PC-9 (cell line): ENCODE measurements around the gene GLOD4.

Experiments used
- EZH2 ChIP-seq: fragments of 200-600 bp; sonication (generic); IDR thresholded peaks from 2 replicates; pipeline ENCODE4 v1.8.0; 2017; ENCODE audit warnings: antibody characterized with exemption, low read depth
- TF ChIP-seq, protein P1 (sequence below): fragments of 200-600 bp; sonication (generic); conservative IDR thresholded peaks from 2 replicates; pipeline ENCODE4 v1.6.1; 2017; ENCODE audit warnings: mixed run types, antibody characterized with exemption, mild to moderate bottlenecking, moderate library complexity

- TF ChIP-seq, protein P1, sequence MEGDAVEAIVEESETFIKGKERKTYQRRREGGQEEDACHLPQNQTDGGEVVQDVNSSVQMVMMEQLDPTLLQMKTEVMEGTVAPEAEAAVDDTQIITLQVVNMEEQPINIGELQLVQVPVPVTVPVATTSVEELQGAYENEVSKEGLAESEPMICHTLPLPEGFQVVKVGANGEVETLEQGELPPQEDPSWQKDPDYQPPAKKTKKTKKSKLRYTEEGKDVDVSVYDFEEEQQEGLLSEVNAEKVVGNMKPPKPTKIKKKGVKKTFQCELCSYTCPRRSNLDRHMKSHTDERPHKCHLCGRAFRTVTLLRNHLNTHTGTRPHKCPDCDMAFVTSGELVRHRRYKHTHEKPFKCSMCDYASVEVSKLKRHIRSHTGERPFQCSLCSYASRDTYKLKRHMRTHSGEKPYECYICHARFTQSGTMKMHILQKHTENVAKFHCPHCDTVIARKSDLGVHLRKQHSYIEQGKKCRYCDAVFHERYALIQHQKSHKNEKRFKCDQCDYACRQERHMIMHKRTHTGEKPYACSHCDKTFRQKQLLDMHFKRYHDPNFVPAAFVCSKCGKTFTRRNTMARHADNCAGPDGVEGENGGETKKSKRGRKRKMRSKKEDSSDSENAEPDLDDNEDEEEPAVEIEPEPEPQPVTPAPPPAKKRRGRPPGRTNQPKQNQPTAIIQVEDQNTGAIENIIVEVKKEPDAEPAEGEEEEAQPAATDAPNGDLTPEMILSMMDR = no peak
- TF ChIP-seq EZH2 = no peak
Observed at GRCh38 chr17:746181-746580, 35.9 kb downstream of the GLOD4 start.
